HG02943 (cell line): ENCODE measurements around the gene HPSE.

Source experiments
- ATAC-seq: cut with Tn5 transposase; IDR thresholded peaks from one replicate; pipeline ENCODE4 v1.9.1; 2021; ENCODE audit warnings: mild to moderate bottlenecking, low read depth, moderate library complexity; ENCODE audit not compliant: unreplicated experiment

The HPSE gene

GRCh38 chr4:83252782-83253405 is 81.8 kb downstream of the HPSE start:
- no peak for ATAC-seq

GRCh38 chr4:83251447-83251830 is 83.2 kb downstream of the HPSE start:
- ATAC-seq = no peak

- ATAC-seq = no peak
Observed at GRCh38 chr4:83250687-83251446, 83.8 kb downstream of the HPSE start.

- ATAC-seq = no peak
Observed at GRCh38 chr4:83248486-83248885, 86.2 kb downstream of the HPSE start.

- ATAC-seq = no peak
Observed at GRCh38 chr4:83247415-83248357, 87.0 kb downstream of the HPSE start.
